HG03354 (cell line): ENCODE measurements around the gene MMD2.
"Not testable (repeated sequence)": the region's sequence is repeated elsewhere in the genome, so short reads cannot be mapped to it uniquely, and the experiment has no call there.

ENCODE experiments used
- ATAC-seq: cut with Tn5 transposase; IDR thresholded peaks from one replicate; pipeline ENCODE4 v1.9.1; 2021; ENCODE audit warnings: mild to moderate bottlenecking; ENCODE audit not compliant: unreplicated experiment, poor library complexity, severe bottlenecking

The MMD2 gene

GRCh38 chr7:4958477-4959301 lies at the start of gene MMD2:
Gene MMD2, minus strand, starts transcription at chr7:4959187. Its CDS starts 170 bp downstream, at chr7:4959017.
- no peak for ATAC-seq

GRCh38 chr7:5005066-5005465 lies 46.1 kb upstream of the MMD2 start:
- ATAC-seq: no peak

GRCh38 chr7:5001911-5002310 lies 42.9 kb upstream of the MMD2 start:
- ATAC-seq: no peak

GRCh38 chr7:5001003-5001402 lies 42.0 kb upstream of the MMD2 start:
- no peak for ATAC-seq

- ATAC-seq: no peak
Measured at GRCh38 chr7:4999369-4999950, 40.5 kb upstream of the MMD2 start.

GRCh38 chr7:4998910-4999309 lies 39.9 kb upstream of the MMD2 start:
- no peak for ATAC-seq

GRCh38 chr7:4998244-4998643 lies 39.3 kb upstream of the MMD2 start:
- no peak for ATAC-seq

- no peak for ATAC-seq
Measured at GRCh38 chr7:4996696-4997222, 37.8 kb upstream of the MMD2 start.

- no peak for ATAC-seq
Measured at GRCh38 chr7:4995429-4995969, 36.5 kb upstream of the MMD2 start.

GRCh38 chr7:4993471-4993870 lies 34.5 kb upstream of the MMD2 start:
- no peak for ATAC-seq

- peak; percentile 49 for ATAC-seq
Measured at GRCh38 chr7:4982741-4983140, 23.8 kb upstream of the MMD2 start.

- not testable (repeated sequence) for ATAC-seq
Measured at GRCh38 chr7:4981295-4981890, 22.4 kb upstream of the MMD2 start.

GRCh38 chr7:4975626-4976025 lies 16.6 kb upstream of the MMD2 start:
- ATAC-seq: not testable (repeated sequence)

- ATAC-seq: peak; percentile 97
Measured at GRCh38 chr7:4973728-4974198, 14.8 kb upstream of the MMD2 start.

- ATAC-seq: not testable (repeated sequence)
Measured at GRCh38 chr7:4972446-4972845, 13.5 kb upstream of the MMD2 start.

GRCh38 chr7:4965295-4966022 lies 6.5 kb upstream of the MMD2 start:
- no peak for ATAC-seq

- ATAC-seq: no peak
Measured at GRCh38 chr7:4964506-4964905, 5.5 kb upstream of the MMD2 start.

- no peak for ATAC-seq
Measured at GRCh38 chr7:4962872-4963775, 4.1 kb upstream of the MMD2 start.

- no peak for ATAC-seq
Measured at GRCh38 chr7:4960363-4960762, 1.4 kb upstream of the MMD2 start.
